HS-5 (cell line): ENCODE measurements around the gene COBL.
"Not testable (repeated sequence)": the region's sequence is repeated elsewhere in the genome, so short reads cannot be mapped to it uniquely, and the experiment has no call there.

ENCODE experiments used
- DNase-seq: peaks from one replicate; pipeline ENCODE4 v3.0.0-alpha.2; 2012; ENCODE audit warnings: low read depth

COBL gene

DNA sequence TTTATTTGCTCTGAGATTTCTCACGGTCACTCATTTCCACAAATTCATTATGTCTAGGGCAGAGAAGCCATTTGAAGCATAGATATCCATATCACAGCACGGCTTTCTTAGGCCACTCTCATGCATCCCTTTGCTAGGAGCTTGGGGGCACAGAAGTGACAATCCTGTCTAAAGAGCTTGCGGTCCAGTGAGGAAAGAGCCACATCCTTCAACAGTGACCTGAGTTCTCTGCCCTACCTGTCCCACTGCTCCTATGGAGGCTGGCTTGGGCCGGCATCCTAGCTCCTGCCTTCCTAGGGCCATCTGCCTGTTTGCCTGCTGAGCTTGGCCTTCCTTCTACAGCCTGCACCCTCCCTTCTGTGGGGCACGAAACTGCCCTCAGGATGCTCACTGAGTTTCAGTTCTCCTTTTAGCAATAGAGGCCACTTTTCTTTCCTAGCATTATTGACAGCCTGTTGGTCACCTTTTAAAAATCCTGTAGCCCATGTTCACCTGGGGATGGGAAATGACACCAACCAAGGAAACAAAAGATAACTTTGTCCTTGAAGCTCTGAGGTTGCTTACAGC is 321.8 kb downstream of the COBL start:
- DNase-seq: no peak

DNA sequence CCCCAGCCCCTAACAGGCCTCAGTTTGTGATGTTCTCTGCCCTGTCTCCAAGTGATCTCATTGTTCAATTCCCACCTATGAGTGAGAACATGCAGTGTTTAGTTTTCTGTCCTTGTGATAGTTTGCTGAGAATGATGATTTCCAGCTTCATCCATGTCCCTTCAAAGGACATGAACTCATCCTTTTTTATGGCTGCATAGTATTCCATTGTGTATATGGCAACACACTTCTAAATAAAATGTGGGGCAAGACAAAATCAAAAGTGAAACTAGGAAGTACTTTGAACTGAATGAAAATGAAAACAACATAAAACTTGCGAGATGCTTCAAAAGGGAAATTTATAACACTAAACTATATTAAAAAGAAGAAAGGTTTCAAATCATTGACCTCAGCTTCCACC is 326.4 kb downstream of the COBL start:
- not testable (repeated sequence) for DNase-seq

GRCh38 chr7:50988988-50989387 is 327.6 kb downstream of the COBL start:
- no peak for DNase-seq

GRCh38 chr7:50988465-50988864 is 328.1 kb downstream of the COBL start:
- no peak for DNase-seq

GRCh38 chr7:50985096-50985495 is 331.5 kb downstream of the COBL start:
- DNase-seq: no peak

DNA sequence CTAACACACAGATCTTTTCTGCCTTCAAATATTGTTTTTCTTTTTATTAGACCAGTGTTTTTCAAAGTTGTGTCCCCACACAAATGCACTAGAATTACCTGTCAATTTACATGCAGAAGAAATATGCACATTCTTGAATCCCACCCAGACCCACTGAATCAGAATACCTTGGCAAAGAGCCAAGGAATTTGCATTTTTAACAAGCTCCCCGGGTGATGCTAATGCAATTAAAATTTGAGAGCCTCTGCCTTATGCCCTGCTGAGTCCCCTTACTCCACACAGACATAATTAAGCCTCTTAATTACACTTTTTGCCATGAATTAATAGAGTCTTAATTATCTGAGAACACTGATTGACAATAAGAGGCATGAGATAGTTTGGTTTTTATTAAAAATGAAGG is 332.8 kb downstream of the COBL start:
- no peak for DNase-seq

DNA sequence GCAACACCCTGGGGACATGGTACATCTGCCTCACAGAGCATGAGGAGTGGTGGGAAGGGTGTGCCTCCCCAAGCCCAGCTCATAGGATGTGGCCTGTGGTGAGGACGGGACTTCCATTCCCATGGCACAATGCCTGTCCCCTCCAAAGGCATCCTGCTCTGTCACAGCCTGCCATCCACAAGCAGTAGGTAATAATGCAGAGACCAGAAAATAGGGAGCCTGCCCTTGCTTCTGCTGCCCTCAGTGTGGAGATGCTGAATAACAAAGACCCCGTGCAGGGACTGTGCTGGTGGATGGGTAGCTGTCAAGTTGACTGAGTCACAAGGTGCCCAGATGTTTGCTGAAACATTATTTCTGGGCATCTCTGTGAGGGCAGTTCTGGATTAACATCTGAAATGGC is 334.0 kb downstream of the COBL start:
- DNase-seq: no peak

- no peak for DNase-seq
These were observed 334.9 kb downstream of the COBL start for GRCh38 chr7:50981743-50982142.

DNA sequence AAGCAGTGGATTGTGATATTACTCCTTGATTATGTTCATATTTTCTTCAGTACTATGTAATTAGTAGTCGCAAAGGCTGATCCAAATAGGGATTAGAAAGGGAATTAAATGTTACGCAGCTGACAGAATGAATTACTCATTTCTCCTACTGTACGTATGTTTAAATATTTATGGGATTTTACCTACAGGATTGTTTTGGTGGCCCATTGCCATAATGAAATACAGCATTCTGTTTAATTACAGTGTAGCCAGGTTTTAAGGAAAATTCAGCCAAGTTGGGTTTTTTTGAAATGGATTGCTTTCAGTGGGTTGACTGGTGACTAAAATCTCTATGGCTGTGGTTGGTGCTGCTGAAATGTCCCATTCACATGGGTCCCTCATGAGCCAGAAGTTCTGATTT is 336.2 kb downstream of the COBL start:
- DNase-seq: no peak

GRCh38 chr7:50978633-50979215 is 337.9 kb downstream of the COBL start:
- no peak for DNase-seq

DNA sequence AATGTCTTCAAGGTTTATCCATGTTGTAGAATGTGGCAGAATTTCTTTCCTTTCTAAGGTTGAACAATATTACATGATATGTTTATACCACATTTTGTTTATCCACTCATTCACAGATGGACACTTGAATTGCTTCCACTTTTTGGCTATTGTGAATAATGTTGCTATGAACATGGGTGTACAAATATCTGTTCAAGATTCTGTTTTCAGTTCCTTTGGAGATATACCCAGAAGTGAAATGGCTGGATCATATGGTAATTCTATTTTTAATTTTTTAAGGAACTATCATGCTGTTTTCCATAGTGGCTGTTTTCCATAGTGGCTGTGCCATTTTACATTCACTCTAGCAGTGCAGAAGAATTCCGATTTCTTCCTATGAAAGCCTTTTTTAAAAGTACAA is 339.2 kb downstream of the COBL start:
- no peak for DNase-seq

- DNase-seq: no peak
These were observed 340.5 kb downstream of the COBL start for GRCh38 chr7:50976064-50976463.

DNA sequence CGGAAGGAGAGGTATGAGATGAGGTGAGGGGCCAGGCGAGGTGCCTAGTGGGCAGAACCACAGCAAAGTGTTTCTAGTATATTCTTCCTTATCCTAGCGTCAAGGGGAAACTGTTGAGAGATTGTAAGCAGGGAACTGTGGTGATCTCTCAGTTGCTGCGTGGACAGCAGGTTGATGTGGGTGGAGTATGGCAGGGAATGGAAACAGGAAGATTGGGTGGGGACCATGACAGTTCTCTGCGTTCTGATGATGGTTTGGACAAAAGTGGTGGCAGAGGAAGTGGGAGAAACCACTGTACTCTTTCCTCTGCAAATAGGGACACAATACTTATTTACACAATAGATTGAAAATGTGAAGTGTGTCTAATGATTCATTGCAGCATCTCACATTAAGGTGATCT is 342.4 kb downstream of the COBL start:
- DNase-seq: no peak

GRCh38 chr7:50973814-50974213 is 342.8 kb downstream of the COBL start:
- no peak for DNase-seq

DNA sequence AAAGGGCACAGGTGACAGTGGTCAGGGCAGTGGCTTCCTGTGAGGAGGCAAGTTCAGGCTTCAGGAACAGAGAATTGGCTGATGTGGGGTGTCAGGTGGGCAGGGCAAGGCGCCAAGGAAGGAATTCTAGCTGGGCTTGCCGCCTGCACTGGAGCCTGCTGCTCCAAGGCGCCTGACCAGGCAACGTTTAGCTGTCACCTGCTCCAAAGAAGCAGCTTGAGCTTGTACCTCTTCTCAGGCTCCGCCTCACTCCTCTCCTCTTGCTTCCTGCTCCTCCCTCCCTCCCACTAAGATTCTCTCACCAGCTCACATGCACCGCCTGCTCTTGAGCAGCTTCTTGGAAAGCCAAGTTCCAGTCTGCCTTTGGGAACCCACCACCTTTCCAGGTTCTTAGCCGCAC is 346.5 kb downstream of the COBL start:
- DNase-seq: no peak
